Neural cell (in vitro differentiated cells): ENCODE results near the gene SLC6A3. TPM values are rescaled to one million over a fixed set of nuclear protein-coding genes. Genes with fewer than 3 reads are reported as not detected.

ENCODE experiments used
- H2AFZ ChIP-seq: fragments of 200-600, 300-800 bp; sonication (generic), shearing (Covaris generic); 2 replicates; pipeline ENCODE4 v1.6.0; 2014; ENCODE audit warnings: low read depth, mild to moderate bottlenecking, antibody characterized with exemption, low read length, moderate library complexity
- H3F3A ChIP-seq: fragments of 200-600 bp; shearing (Covaris generic); 2 replicates; pipeline ENCODE4 v1.6.1; 2016; ENCODE audit warnings: mild to moderate bottlenecking, moderate library complexity, mixed read lengths, antibody characterized with exemption, low read length; ENCODE audit not compliant: insufficient read depth, poor library complexity, severe bottlenecking
- H3K27ac ChIP-seq: fragments of 200-600, 300-800 bp; sonication (generic), shearing (Covaris generic); 2 replicates; pipeline ENCODE4 v1.5.1; 2014; ENCODE audit warnings: mild to moderate bottlenecking, low read length, moderate library complexity
- H3K27me3 ChIP-seq: fragments of 300-800, 200-600 bp; sonication (generic), shearing (Covaris generic); 2 replicates; pipeline ENCODE4 v1.6.0; 2014; ENCODE audit warnings: mild to moderate bottlenecking, low read depth, low read length, moderate library complexity; ENCODE audit not compliant: insufficient read depth
- H3K36me3 ChIP-seq: fragments of 300-800, 200-600 bp; sonication (generic), shearing (Covaris generic); 2 replicates; pipeline ENCODE4 v1.5.1; 2014; ENCODE audit warnings: mild to moderate bottlenecking, antibody characterized with exemption, low read length, moderate library complexity; ENCODE audit not compliant: insufficient read depth
- H3K4me2 ChIP-seq: fragments of 300-800, 200-600 bp; sonication (generic), shearing (Covaris generic); 2 replicates; pipeline ENCODE4 v1.6.0; 2014; ENCODE audit warnings: mild to moderate bottlenecking, low read length
- H3K4me3 ChIP-seq: fragments of 300-800, 200-600 bp; sonication (generic), shearing (Covaris generic); 2 replicates; pipeline ENCODE4 v1.5.1; 2014; ENCODE audit warnings: mild to moderate bottlenecking, low read length, moderate library complexity
- H3K79me2 ChIP-seq: fragments of 200-600 bp; shearing (Covaris generic); replicated peaks from 2 replicates; pipeline ENCODE4 v1.6.0; 2014; ENCODE audit warnings: mild to moderate bottlenecking, low read length, moderate library complexity; ENCODE audit not compliant: insufficient read depth
- H3K9ac ChIP-seq: fragments of 300-800, 200-600 bp; sonication (generic), shearing (Covaris generic); 2 replicates; pipeline ENCODE4 v1.6.1; 2016; ENCODE audit warnings: mild to moderate bottlenecking, low read length, mixed read lengths
- H3K9me2 ChIP-seq: fragments of 200-600 bp; shearing (Covaris generic); 2 replicates; pipeline ENCODE4 v1.6.1; 2016; ENCODE audit warnings: mild to moderate bottlenecking, low read length, mixed read lengths; ENCODE audit not compliant: insufficient read depth
- H3K9me3 ChIP-seq: fragments of 200-600, 300-800 bp; sonication (generic), shearing (Covaris generic); 2 replicates; pipeline ENCODE4 v1.6.1; 2016; ENCODE audit warnings: mild to moderate bottlenecking, mixed run types, low read length, moderate library complexity, mixed read lengths
- H4K20me1 ChIP-seq: fragments of 200-600 bp; shearing (Covaris generic); 2 replicates; pipeline ENCODE4 v1.6.1; 2016; ENCODE audit warnings: mild to moderate bottlenecking, mixed run types; ENCODE audit not compliant: insufficient read depth
- EP300 ChIP-seq: fragments of 450-650 bp; conservative IDR thresholded peaks from 2 replicates; pipeline ENCODE4 v1.6.1; 2014; ENCODE audit warnings: antibody characterized with exemption, mild to moderate bottlenecking, moderate library complexity; ENCODE audit not compliant: poor library complexity, severe bottlenecking
- EZH2 ChIP-seq: fragments of 200-600, 300-800 bp; shearing (Covaris generic), sonication (generic); IDR thresholded peaks from 2 replicates; pipeline ENCODE4 v1.6.1; 2014; ENCODE audit warnings: antibody characterized with exemption, low read length, borderline replicate concordance, mild to moderate bottlenecking; ENCODE audit not compliant: insufficient read depth, poor library complexity, severe bottlenecking
- MXI1 ChIP-seq: fragments of 450-650 bp; conservative IDR thresholded peaks from 2 replicates; pipeline ENCODE4 v1.6.1; 2014; ENCODE audit warnings: antibody characterized with exemption, mild to moderate bottlenecking; ENCODE audit not compliant: poor library complexity, severe bottlenecking
- POLR2AphosphoS5 ChIP-seq: IDR thresholded peaks from 2 replicates; pipeline ENCODE4 v1.6.1; 2012
- RAD21 ChIP-seq: fragments of 450-650 bp; conservative IDR thresholded peaks from 2 replicates; pipeline ENCODE4 v1.6.1; 2014; ENCODE audit warnings: antibody characterized with exemption, mild to moderate bottlenecking, moderate library complexity
- REST ChIP-seq: IDR thresholded peaks from 2 replicates; pipeline ENCODE4 v1.6.1; 2012; ENCODE audit warnings: borderline replicate concordance
- SMC3 ChIP-seq: fragments of 450-650 bp; conservative IDR thresholded peaks from 2 replicates; pipeline ENCODE4 v1.6.1; 2014; ENCODE audit warnings: antibody characterized with exemption, mild to moderate bottlenecking, moderate library complexity; ENCODE audit not compliant: poor library complexity
- TAF1 ChIP-seq: IDR thresholded peaks from 2 replicates; pipeline ENCODE4 v1.6.1; 2012; ENCODE audit warnings: low read depth
- polyA plus RNA-seq: library from polyadenylated mRNA; depleted of rRNA; stranded (reverse); fragments of >200 nt; gene quantifications from 2 replicates; pipeline ENCODE4 v1.2.3, GENCODE V29; 2014
- TF ChIP-seq, protein P1 (sequence below): fragments of 450-650 bp; IDR thresholded peaks from 2 replicates; pipeline ENCODE4 v1.5.1; 2014; ENCODE audit warnings: antibody characterized with exemption, mild to moderate bottlenecking, moderate library complexity; ENCODE audit not compliant: poor library complexity, severe bottlenecking

SLC6A3 gene
- polyA plus RNA-seq, 1 donor from 2014 or later, result 0.77 TPM

- no peak overlapping the region for H3K9ac ChIP-seq
- H3F3A ChIP-seq, result no peaks in the 10 kb centered on the region
- no peak overlapping the region for H2AFZ ChIP-seq
- H3K27ac ChIP-seq, result no peak overlapping the region
- peaks cover 49% of the 10 kb centered on the region for H3K27me3 ChIP-seq
- H3K79me2 ChIP-seq, result no peaks in the 10 kb centered on the region
- no peak overlapping the region for H3K4me2 ChIP-seq
- no peaks in the 10 kb centered on the region for H3K9me2 ChIP-seq
- H3K9me3 ChIP-seq, result peaks cover 7% of the 10 kb centered on the region
- no peaks in the 10 kb centered on the region for H3K36me3 ChIP-seq
- no peaks in the 10 kb centered on the region for H4K20me1 ChIP-seq
- TF ChIP-seq TAF1 (no peak), EP300 (no peak), POLR2AphosphoS5 (no peak), REST (no peak)
- no peak overlapping the region for H3K4me3 ChIP-seq
These were observed 3.9 kb upstream of the SLC6A3 start for GRCh38 chr5:1449081-1449630.

DNA sequence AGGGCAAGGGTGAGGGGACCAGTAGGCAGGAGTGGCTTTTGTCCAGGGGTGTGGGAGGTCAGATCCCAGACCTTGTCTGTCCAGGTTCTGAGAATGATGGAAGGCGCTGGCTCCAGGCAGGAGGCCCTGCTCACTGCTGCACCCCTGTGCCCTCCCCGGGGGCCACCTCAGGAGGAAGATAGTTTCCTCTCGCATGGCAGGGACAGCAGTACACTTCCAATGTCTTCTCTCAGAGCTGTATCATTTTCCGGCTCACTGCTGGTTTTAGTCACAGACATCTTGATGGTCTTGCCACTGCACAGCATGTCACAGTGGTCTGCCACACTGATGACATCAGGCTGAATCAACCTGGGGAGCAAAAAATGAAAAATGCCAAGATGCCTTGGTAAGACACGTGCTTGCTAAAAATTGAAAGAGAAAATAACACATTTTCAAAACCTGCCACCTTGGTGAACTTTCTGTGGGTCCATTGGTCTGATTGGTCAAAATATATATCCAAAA lies 3.3 kb upstream of the SLC6A3 start:
- H3F3A ChIP-seq, result no peaks in the 10 kb centered on the region
- no peak for TF ChIP-seq TAF1
- TF ChIP-seq, protein P1, sequence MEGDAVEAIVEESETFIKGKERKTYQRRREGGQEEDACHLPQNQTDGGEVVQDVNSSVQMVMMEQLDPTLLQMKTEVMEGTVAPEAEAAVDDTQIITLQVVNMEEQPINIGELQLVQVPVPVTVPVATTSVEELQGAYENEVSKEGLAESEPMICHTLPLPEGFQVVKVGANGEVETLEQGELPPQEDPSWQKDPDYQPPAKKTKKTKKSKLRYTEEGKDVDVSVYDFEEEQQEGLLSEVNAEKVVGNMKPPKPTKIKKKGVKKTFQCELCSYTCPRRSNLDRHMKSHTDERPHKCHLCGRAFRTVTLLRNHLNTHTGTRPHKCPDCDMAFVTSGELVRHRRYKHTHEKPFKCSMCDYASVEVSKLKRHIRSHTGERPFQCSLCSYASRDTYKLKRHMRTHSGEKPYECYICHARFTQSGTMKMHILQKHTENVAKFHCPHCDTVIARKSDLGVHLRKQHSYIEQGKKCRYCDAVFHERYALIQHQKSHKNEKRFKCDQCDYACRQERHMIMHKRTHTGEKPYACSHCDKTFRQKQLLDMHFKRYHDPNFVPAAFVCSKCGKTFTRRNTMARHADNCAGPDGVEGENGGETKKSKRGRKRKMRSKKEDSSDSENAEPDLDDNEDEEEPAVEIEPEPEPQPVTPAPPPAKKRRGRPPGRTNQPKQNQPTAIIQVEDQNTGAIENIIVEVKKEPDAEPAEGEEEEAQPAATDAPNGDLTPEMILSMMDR, result no peak
- no peak for TF ChIP-seq SMC3
- TF ChIP-seq POLR2AphosphoS5, result no peak
- no peak for TF ChIP-seq EP300
- no peak for TF ChIP-seq RAD21
- no peak for TF ChIP-seq MXI1
- TF ChIP-seq REST, result no peak
- TF ChIP-seq EZH2, result no peak
- no peaks in the 10 kb centered on the region for H3K79me2 ChIP-seq
- H3K9me3 ChIP-seq, result peaks cover 3% of the 10 kb centered on the region
- no peak overlapping the region for H3K27ac ChIP-seq
- H3K27me3 ChIP-seq, result peaks cover 55% of the 10 kb centered on the region
- H3K4me2 ChIP-seq, result no peak overlapping the region
- H3K4me3 ChIP-seq, result no peak overlapping the region
- H2AFZ ChIP-seq, result no peak overlapping the region
- no peaks in the 10 kb centered on the region for H3K36me3 ChIP-seq
- no peak overlapping the region for H3K9ac ChIP-seq
- no peaks in the 10 kb centered on the region for H3K9me2 ChIP-seq
- no peaks in the 10 kb centered on the region for H4K20me1 ChIP-seq
